H7 (cell line): ENCODE results near the gene PSMD13. TPM values are rescaled to one million over a fixed set of nuclear protein-coding genes. Genes with fewer than 3 reads are reported as not detected.

Experiments used
- DNase-seq: peaks from one replicate; pipeline ENCODE4 v3.0.0; 2012
- H3K27me3 ChIP-seq: 2 replicates; pipeline ENCODE4 v1.6.0; 2011; ENCODE audit warnings: mild to moderate bottlenecking, low read length; ENCODE audit not compliant: control insufficient read depth, insufficient read depth
- H3K36me3 ChIP-seq: replicated peaks from 2 replicates; pipeline ENCODE4 v1.5.1; 2011; ENCODE audit warnings: low read length; ENCODE audit not compliant: control insufficient read depth, insufficient read depth
- H3K4me3 ChIP-seq: 2 replicates; pipeline ENCODE4 v1.5.1; 2011; ENCODE audit warnings: low read depth, mild to moderate bottlenecking, control low read depth, low read length, moderate library complexity; ENCODE audit not compliant: insufficient read depth
- total RNA-seq: library from RNA; depleted of rRNA; stranded (reverse); fragments of >200 nt; shearing (Covaris generic); gene quantifications from 2 replicates; pipeline ENCODE4 v1.2.3, GENCODE V29; 2014

PSMD13 gene
- total RNA-seq, 1 experiment from 2014 or later: 234 TPM

DNA sequence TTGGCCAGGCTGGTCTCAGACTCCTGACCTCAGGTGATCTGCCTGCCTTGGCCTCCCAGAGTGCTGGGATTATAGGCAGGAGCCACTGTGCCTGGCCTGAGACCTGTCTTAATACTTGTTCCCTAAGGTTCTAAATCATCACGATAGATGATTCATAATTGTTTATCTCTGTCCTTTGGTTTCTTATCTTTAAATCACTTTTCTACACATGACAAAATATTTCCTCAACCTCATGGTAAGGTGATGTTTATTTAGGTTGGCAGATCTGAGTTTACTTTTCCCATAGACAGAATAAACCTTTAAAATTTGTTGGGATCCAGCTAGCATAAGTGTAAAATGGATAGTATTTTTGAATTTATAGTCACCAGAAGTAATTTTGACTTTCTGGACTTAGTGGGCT is 3.5 kb downstream of the PSMD13 start:
- no peaks in the 10 kb centered on the region for H3K27me3 ChIP-seq
- no peak for DNase-seq
- peaks cover 9% of the 10 kb centered on the region for H3K36me3 ChIP-seq
- H3K4me3 ChIP-seq: no peak overlapping the region

DNA sequence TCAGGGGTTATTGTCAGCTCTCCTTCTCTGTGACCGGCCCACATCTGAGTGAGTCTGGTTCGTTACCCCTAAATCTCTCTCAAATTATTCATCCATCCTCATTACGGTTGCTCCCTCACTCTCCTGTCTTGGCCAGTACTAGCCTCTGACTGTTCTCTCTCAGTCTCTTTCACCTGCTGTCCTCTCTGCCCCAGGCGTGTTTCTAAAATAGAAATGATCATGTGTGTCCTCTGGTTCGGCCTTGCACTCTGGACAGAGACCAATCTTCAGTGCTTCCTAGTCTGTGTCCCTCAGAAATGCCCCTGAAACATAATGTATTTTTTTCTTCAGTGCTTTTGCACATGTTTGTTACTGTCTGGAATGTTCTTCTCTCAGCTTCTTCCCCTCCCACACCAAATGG is 4.9 kb downstream of the PSMD13 start:
- peaks cover 11% of the 10 kb centered on the region for H3K36me3 ChIP-seq
- no peak for DNase-seq
- no peak overlapping the region for H3K4me3 ChIP-seq
- H3K27me3 ChIP-seq: no peaks in the 10 kb centered on the region

DNA sequence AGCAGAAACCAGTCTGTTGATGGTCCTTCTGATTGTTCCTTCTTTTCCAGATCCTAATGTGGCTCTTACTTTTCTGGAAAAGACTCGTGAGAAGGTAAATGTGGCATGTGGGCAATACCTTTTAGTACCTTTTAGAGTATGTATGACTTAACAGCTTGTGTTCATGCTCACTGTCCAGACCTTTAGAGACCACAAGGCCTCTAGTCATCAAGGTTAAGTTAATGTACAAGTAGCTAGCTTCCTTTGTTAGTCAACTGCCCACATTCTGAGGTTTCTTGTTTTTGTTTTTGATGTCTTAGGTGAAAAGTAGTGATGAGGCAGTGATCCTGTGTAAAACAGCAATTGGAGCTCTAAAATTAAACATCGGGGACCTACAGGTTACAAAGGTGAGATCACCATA is 7.6 kb downstream of the PSMD13 start:
- H3K36me3 ChIP-seq: peaks cover 23% of the 10 kb centered on the region
- H3K27me3 ChIP-seq: no peaks in the 10 kb centered on the region
- H3K4me3 ChIP-seq: no peak overlapping the region
- DNase-seq: no peak

DNA sequence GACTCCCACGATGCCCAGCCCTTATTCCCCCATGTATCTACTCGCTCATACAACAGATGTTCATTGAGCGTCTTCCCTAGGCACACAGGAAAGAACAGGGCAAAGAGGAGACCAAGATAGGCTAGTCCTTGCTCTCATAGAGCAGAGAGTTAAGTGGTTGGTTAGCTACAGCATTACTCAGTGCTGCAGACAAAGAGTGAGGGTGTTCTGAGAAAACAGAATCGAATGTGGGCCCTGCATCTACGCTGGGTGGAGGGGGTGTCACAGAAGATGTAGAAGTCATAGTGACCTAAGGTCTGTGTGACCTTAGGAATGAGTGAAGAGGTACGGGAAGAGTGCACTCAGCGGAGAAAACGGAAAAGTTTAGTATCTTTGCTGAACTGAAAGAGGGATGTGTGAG is 12.3 kb downstream of the PSMD13 start:
- Histone ChIP-seq H3K36me3 (peaks cover 35% of the 10 kb centered on the region), H3K27me3 (no peaks in the 10 kb centered on the region), H3K4me3 (no peak overlapping the region)
- DNase-seq: no peak

DNA sequence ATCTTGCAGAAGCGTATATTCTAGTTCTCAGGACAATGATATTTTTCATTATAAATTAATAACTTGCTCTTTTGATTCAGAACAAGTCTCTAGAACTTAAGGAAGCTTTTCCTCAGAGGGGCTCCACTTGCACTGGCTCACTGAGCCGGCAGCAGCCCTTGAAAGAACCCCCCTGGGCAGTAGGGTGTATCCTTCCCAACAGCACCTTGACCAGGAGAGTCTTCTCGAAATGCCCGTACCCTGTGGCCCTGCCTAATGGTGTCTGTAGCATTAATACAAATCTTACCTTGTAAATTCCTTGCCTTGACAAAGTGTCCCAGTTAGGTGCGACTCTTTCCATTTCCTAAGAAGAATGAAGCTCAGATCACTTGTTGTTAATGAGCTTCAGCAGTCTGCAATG is 13.5 kb downstream of the PSMD13 start:
- H3K27me3 ChIP-seq: no peaks in the 10 kb centered on the region
- DNase-seq: no peak
- H3K36me3 ChIP-seq: peaks cover 30% of the 10 kb centered on the region
- no peak overlapping the region for H3K4me3 ChIP-seq

DNA sequence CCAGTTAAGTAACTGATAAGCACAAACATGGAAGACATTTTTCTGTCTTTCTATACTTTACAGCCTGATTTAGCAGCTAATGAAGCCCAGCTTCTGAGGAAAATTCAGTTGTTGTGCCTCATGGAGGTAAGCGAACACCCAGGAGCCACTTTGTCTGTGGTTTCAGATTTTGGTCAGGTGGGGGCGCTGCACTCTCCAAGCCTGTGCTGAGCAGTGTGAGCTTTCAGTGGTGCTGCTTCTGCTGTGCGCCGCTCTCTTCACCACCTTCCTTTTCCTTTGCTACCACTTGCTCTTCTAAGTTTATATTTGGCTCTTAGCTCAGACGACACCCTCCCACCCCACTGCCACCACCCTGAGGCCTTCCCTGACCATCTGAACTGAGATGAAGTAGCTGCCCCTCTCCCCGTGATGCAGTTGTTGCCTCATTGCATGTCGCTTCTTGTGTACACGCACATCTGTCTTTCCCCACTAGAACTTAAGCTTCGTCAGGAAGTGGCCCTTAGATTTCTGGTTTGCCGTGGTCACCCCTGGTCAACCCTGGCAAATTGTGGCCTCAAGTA is 14.0 kb downstream of the PSMD13 start:
- Histone ChIP-seq H3K36me3 (peaks cover 28% of the 10 kb centered on the region), H3K4me3 (no peak overlapping the region), H3K27me3 (no peaks in the 10 kb centered on the region)
- DNase-seq: peak; percentile 83

DNA sequence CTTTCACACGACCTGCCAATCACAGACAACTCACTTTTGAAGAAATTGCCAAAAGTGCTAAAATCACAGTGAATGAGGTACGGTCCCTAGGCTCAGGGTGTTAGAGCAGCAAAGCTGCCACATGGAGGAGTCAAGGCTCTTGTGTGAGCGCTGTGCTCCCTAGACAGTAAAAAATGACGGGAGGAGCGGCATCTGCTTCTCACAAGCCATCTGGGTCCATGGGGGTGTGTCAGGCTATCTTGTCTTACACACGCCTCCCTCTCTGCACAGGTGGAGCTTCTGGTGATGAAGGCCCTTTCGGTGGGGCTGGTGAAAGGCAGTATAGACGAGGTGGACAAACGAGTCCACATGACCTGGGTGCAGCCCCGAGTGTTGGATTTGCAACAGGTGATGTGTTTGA is 14.8 kb downstream of the PSMD13 start:
- Histone ChIP-seq H3K36me3 (peaks cover 28% of the 10 kb centered on the region), H3K27me3 (no peaks in the 10 kb centered on the region), H3K4me3 (no peak overlapping the region)
- no peak for DNase-seq

DNA sequence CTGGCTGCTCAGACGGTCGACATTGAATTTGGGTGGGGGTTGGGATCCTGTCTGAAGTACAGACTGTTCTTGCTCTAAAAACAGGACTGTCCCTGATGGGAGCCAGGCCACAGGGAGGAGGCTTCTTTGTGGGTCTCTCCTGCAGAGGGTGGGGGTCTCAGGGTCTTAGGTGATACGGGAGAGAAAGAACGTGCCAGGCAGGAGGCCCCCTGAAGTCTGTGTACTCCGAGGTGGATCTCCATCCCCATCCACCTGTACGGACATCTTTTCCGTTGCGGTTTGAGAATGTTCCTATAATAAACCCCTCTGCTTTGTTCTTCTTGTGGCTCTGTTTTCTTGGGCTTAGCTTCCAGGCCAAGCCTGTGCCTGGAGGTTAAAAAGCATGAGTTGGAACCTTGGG is 15.9 kb downstream of the PSMD13 start:
- DNase-seq: no peak
- H3K4me3 ChIP-seq: no peak overlapping the region
- peaks cover 24% of the 10 kb centered on the region for H3K36me3 ChIP-seq
- no peaks in the 10 kb centered on the region for H3K27me3 ChIP-seq

DNA sequence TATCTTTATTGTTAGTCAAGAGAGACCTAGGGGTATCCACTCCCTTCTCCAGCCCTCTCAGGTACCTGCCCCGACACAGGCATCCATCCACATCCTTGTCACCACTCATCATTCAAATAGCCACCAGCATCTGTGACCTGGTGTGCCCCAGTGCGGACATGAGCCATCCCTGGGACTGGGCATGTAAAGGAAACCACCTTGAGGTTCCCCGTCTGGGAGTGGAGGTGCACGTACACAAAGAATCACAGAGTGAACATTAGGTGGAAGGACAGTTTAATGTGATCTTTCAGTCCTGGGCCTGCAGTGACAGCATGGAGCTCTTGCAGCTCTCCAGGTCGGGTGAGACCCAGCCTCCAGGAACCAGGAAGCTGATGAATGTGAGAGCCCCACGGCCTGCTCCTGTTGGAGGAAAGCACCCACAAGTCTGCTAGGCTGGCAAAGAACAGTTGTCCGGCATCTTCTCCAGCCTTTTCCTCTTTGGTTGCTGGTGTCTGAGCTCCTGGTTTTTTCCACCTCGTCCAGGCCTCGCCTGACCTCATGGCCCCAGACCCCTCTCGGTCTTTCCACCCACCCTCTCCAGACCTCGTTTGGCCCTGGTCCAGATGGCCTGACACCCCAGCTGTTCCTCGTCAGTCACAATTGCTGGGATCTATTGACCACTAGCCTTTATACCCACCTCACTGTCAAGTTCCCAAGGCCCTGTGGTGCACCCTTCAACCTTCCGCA is 16.5 kb downstream of the PSMD13 start:
- Histone ChIP-seq H3K27me3 (no peaks in the 10 kb centered on the region), H3K4me3 (no peak overlapping the region), H3K36me3 (peaks cover 22% of the 10 kb centered on the region)
- DNase-seq: no peak

DNA sequence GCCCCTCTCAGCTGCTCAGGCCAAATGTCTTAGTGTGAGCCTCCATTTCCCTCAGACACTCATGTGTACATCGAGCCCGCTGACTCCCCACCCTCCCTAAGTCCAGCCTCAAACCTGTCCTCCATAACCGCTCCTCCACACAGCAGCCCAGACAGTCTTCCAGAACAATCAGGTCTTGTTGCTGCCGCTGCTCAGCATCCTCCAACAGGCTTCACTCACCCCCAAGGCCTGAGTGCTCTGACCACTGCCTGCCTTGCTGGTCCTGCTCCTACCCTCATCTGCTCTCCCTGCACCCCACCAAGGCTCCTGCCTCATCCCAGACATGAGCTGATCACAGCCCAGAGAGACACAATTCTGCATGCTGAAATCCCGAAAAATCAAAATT is 17.1 kb downstream of the PSMD13 start:
- DNase-seq: no peak
- H3K36me3 ChIP-seq: peaks cover 19% of the 10 kb centered on the region
- H3K4me3 ChIP-seq: no peak overlapping the region
- no peaks in the 10 kb centered on the region for H3K27me3 ChIP-seq

DNA sequence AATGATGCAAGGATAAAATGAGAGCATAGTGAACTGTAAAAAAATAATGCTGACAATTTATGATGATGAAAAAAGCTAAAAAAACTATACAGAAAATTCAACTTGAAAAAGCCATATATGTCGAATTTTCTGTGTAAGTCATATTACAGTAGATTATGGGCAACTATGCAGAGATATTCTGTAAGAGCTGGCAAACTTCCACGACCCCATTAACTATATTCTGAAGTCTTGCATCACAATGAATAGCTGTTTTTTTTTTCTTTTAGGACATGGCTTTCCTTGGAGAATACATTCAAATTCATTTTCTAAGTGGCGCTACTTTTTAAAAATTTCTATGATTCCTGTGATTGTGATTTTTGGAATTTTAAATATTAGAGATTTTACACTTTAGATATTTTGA is 18.4 kb downstream of the PSMD13 start:
- peaks cover 14% of the 10 kb centered on the region for H3K36me3 ChIP-seq
- no peak overlapping the region for H3K4me3 ChIP-seq
- no peaks in the 10 kb centered on the region for H3K27me3 ChIP-seq
- DNase-seq: no peak

DNA sequence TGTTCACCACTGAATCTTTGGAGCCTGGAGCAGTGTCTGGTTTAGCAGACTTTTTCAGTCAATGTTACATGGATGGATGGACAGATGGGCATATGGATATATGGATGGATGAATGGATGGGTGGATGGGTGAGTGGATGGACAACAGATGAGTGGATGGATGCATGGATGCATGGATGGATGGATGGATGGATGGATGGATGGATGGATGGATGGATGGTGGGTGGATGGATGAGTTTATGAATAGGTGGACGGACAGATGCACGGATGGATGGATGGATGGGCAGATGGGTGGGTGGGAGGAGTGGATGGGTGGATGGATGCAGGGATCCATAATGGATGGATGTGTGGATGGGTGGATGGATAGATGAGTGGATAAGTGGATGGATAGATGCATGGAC is 19.0 kb downstream of the PSMD13 start:
- peaks cover 14% of the 10 kb centered on the region for H3K36me3 ChIP-seq
- H3K4me3 ChIP-seq: no peak overlapping the region
- DNase-seq: no peak
- no peaks in the 10 kb centered on the region for H3K27me3 ChIP-seq

DNA sequence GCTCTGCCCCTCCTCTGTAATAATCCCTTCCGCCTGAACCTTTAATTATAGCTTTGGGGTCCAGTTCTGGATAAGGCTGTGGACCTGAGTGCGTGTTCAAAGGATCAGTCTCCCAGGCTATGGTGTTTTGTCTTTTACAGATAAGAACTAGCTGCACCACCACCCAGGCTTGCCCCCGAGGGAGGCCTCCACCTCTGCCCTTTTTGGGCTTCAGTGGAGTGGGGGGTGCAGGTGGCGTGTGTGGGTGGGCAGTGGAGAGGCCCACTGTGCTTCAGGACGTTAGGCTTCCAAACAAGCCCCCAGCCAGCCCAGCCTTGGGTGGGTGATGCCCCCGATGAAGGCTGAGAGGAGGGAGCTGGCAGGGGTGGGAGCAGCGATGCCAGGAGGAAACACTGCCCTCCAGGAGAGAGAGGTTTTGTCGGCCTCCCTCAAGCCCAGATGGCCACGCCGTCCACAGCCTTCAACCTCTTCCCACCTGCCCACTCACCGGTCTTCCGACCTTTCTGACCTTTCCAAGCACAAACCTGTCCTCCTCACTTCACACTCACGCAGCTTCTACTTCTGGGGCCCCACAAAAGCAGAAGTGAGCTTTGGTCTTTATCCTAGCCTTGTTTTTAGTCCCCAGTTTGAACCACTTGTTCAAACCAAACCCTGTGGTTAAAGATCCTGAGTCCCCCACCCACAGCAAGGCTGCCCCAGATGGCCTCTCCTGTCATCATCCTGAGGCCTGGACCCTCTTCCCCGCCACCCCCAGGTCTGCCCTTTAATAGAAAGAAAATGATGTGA is 20.4 kb downstream of the PSMD13 start:
- Histone ChIP-seq H3K4me3 (no peak overlapping the region), H3K27me3 (no peaks in the 10 kb centered on the region), H3K36me3 (peaks cover 6% of the 10 kb centered on the region)
- DNase-seq: no peak

DNA sequence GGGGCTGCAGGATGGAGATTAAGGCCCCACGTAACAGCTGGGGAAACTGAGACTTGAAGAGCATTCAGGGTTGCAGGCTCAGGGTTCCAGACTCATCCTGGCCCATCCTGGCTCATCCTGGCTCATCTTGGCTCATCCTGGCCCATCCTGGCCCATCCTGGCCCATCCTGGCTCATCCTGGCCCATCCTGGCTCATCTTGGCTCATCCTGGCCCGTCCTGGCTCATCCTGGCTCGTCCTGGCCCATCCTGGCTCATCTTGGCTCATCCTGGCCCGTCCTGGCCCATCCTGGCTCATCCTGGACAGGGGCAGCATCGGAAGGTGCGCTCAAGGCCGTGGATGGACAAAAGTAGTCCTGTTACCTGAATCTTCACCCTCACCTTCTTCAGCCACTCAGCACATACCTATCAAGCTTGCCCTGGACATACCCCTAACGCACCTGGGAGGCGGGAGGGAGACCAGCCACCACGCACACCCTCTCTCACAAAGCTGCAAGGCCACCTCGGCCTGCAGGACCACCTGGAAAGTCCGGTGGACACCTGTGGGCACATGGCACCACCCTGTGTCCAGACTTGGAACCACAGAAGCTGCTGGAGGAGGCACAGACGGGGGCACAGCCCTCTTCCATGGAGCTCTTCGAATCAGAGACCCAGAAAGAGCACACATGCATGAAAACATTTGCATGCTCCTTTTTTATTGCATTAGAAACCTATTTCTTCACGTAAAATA is 21.2 kb downstream of the PSMD13 start:
- no peak for DNase-seq
- no peak overlapping the region for H3K4me3 ChIP-seq
- H3K36me3 ChIP-seq: peaks cover 3% of the 10 kb centered on the region
- no peaks in the 10 kb centered on the region for H3K27me3 ChIP-seq

DNA sequence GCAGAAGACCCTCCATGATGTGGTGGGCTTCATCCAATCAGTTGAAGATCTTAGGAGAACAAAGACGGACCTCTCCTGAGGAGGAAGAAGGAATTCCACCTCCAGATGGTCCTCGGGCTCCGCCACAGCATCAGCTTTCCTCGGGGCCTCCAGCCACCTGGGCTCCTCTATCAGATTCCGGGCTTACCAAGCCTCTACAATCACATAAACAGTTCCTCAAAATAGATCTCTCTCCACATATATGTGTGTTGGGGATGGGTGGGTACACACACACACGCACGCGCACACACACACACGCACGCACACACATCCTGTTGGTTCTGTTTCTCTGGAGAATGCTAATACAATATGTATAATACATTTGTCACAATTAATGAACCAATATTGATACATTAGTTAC is 22.6 kb downstream of the PSMD13 start:
- DNase-seq: no peak
- Histone ChIP-seq H3K4me3 (no peak overlapping the region), H3K36me3 (no peaks in the 10 kb centered on the region), H3K27me3 (no peaks in the 10 kb centered on the region)
